ENCODE data around the gene IL22RA1.

The IL22RA1 gene

DNA sequence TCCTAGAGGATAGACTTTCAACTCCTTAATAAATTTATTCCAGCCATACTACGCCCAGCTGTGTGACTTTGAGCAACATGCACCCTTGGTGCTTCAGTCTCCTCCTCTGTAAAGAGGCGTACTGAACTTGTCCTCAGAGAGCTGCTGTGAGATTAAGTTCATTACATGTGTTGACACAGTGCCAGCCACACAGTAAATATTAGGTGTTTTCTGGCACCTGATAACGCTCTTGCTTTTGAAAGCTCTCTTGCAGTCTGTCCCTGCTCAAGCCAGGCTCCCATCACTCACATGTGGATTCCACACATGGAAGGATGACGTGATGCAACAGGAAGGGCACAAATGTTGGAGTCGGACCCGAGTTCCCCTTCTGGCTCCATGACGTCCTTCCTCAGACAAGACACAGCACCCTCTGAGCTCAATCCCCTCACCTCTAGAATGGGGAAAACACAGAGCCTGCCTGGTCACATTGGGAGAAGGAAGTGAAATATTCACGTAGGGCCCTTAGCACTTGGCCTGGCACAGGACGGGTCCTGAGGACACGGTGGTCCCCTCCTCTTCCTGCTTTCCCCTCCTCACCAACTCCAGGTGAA lies 36.4 kb upstream of the IL22RA1 start:
- Histone ChIP-seq H3K27me3 (replicated peaks) (peaks cover 4% of the 10 kb centered on the region), H3K36me3 (replicated peaks) (no peaks in the 10 kb centered on the region), H3K27ac (no peak overlapping the region), H3K4me3 (ENCODE audit: low read depth, low read length) (no peak overlapping the region)
- DNase-seq: no peak
- in situ Hi-C loops (cut with HindIII; ENCODE audit: low pct_ligation_motif_present, low sequenced_read_pairs): no loop called here
- TF ChIP-seq, protein P1, sequence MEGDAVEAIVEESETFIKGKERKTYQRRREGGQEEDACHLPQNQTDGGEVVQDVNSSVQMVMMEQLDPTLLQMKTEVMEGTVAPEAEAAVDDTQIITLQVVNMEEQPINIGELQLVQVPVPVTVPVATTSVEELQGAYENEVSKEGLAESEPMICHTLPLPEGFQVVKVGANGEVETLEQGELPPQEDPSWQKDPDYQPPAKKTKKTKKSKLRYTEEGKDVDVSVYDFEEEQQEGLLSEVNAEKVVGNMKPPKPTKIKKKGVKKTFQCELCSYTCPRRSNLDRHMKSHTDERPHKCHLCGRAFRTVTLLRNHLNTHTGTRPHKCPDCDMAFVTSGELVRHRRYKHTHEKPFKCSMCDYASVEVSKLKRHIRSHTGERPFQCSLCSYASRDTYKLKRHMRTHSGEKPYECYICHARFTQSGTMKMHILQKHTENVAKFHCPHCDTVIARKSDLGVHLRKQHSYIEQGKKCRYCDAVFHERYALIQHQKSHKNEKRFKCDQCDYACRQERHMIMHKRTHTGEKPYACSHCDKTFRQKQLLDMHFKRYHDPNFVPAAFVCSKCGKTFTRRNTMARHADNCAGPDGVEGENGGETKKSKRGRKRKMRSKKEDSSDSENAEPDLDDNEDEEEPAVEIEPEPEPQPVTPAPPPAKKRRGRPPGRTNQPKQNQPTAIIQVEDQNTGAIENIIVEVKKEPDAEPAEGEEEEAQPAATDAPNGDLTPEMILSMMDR (IDR thresholded peaks at IDR 0.05; ENCODE audit: low read depth, low read length, missing control alignments): no peak

DNA sequence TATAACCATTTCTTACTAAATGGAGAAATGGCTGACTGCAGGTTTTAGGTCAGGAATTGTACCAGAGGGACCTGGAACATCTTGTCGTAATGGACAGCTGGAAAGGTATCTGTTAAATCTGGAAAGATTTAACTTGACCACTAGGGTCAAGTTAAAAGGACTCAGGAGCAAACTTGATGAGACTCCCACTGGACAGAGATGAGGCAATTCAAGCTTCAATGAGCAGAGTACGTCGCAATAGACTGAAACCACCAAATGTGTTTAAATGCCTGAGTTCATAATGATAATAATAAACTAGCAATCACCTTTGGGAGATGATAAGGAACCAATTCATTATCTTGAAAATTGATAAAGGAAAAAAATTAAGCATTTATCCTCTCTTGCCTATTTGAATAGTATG lies 35.5 kb upstream of the IL22RA1 start:
- H3K27ac ChIP-seq: no peak overlapping the region
- H3K4me3 ChIP-seq (ENCODE audit: low read depth, low read length): no peak overlapping the region
- DNase-seq: no peak
- in situ Hi-C loops (cut with HindIII; ENCODE audit: low pct_ligation_motif_present, low sequenced_read_pairs): no loop called here
- TF ChIP-seq, protein P1 (IDR thresholded peaks at IDR 0.05; ENCODE audit: low read depth, low read length, missing control alignments): no peak
- H3K27me3 ChIP-seq (replicated peaks): peaks cover 6% of the 10 kb centered on the region
- H3K36me3 ChIP-seq (replicated peaks): no peaks in the 10 kb centered on the region

DNA sequence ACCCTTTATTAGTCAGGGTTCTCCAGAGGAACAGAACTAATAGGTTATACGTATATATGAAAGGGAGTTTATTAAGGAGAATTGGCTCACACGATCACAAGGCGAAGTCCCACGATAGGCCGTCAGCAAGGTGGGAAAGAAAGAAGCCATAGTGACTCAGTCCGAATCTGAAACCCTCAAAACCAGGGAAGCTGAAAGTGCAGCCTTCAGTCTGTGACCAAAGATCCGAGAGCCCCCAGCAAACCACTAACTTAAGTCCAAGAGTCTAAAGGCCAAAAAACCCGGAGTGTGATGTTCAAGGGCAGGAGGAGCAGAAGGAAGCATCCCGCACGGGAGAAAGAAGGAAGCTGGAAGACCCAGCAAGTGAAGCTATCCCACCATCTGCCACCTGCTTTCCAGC lies 34.2 kb upstream of the IL22RA1 start:
- H3K4me3 ChIP-seq (ENCODE audit: low read depth, low read length): no peak overlapping the region
- no peaks in the 10 kb centered on the region for H3K36me3 ChIP-seq (replicated peaks)
- in situ Hi-C loops (cut with HindIII; ENCODE audit: low pct_ligation_motif_present, low sequenced_read_pairs): no loop called here
- H3K27ac ChIP-seq: no peak overlapping the region
- peaks cover 6% of the 10 kb centered on the region for H3K27me3 ChIP-seq (replicated peaks)
- TF ChIP-seq, protein P1 (IDR thresholded peaks at IDR 0.05; ENCODE audit: low read depth, low read length, missing control alignments): no peak
- DNase-seq: no peak

DNA sequence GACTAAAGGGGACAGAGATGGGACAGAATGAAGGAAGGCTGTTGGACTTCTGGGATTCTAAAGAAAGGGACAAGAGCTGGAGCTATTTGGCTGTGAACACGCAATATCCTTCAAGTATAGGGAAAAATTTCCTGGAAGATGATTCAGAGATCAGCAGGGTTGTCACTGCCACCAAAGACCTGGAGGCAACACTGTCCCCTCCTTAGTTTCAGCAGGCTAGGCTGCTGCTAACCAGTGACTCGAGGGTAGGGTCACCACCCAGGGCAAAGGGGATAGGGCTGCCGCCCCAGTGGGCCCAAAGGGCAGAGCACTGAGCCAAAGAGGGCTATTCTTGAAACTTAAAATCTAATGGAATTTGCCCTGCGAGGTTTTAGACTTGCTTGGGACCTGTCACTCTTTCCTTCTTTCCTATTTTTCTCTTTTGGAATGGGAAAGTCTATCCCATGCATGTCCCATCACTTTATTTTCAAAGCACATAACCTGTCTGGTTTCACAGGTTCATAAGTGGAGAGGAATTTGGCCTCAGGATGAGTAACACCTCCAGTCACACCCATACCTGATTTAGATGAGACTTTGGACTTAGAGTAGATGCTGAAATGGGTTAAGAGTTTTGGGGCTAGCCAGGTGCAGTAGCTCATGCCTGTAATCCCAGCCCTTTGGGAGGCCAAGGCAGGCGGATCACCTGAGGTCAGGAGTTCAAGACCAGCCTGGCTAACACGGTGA lies 32.3 kb upstream of the IL22RA1 start:
- H3K27ac ChIP-seq: no peak overlapping the region
- in situ Hi-C loops (cut with HindIII; ENCODE audit: low pct_ligation_motif_present, low sequenced_read_pairs): no loop called here
- H3K4me3 ChIP-seq (ENCODE audit: low read depth, low read length): no peak overlapping the region
- no peak for DNase-seq
- H3K27me3 ChIP-seq (replicated peaks): peaks cover 6% of the 10 kb centered on the region
- H3K36me3 ChIP-seq (replicated peaks): no peaks in the 10 kb centered on the region
- TF ChIP-seq, protein P1 (IDR thresholded peaks at IDR 0.05; ENCODE audit: low read depth, low read length, missing control alignments): no peak

DNA sequence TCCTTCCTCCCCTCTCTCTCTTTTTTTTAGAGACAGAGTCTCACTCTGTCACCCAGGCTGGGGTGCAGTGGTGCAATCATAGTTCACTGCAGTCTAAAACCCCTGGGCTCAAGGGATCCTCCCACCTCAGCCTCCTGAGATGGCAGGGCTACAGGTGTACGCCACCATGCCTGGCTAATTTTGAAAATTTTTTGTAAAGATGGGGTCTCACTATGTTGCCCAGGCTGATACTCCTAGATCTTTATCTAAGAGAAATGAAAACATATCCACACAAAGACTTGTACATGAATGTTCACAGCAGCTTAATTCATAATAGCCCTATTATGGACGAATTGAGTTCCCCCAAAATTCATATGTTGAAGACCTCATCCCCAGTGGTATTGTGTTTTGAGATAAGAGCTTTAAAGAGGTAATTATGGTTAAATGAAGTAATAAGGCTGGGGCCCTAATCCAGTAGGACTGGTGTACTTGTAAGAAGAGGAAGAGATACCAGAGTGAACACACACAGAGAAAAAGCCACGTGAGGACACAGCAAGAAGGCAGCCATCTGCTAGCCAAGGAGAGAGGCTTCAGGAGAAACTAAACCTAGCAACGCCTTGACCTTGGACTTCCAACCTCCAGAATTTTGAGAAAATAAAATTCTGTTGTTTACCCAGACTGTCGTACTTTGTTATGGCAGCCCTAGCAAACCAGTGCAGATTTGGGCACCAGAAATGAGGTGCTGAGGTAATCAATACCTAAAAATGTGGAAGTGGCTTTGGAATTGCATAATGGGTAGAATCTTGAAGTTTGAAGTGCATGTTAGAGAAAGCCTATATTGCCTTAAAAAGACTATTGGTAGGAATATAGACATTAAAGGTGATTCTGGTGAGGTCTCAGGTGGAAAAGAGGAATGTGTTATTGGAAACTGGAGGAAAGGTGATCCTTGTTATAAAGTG lies 31.0 kb upstream of the IL22RA1 start:
- in situ Hi-C loops (cut with HindIII; ENCODE audit: low pct_ligation_motif_present, low sequenced_read_pairs): no loop called here
- TF ChIP-seq, protein P1 (IDR thresholded peaks at IDR 0.05; ENCODE audit: low read depth, low read length, missing control alignments): no peak
- H3K27ac ChIP-seq: no peak overlapping the region
- no peaks in the 10 kb centered on the region for H3K36me3 ChIP-seq (replicated peaks)
- no peak for DNase-seq
- no peak overlapping the region for H3K4me3 ChIP-seq (ENCODE audit: low read depth, low read length)
- H3K27me3 ChIP-seq (replicated peaks): peaks cover 6% of the 10 kb centered on the region

All from brain microvascular endothelial cell (primary cell).